HEK293 (cell line): Measurements from ENCODE around the gene CLMN.

ENCODE experiments used
- SP3 ChIP-seq: fragments of 450-650 bp; formaldehyde crosslinking; IDR thresholded peaks from 2 replicates; pipeline ENCODE4 v1.5.1; 2016; ENCODE audit warnings: missing biosample characterization, missing genetic modification characterization
- ZNF558 ChIP-seq: fragments of 450-650 bp; formaldehyde crosslinking; IDR thresholded peaks from 2 replicates; pipeline ENCODE4 v1.5.1; 2016; ENCODE audit warnings: missing biosample characterization, missing genetic modification characterization
- TF ChIP-seq, protein P1 (sequence below): fragments of 450-650 bp; formaldehyde crosslinking; IDR thresholded peaks from 2 replicates; pipeline ENCODE4 v1.5.1; 2016; ENCODE audit warnings: missing biosample characterization, missing genetic modification characterization

DNA sequence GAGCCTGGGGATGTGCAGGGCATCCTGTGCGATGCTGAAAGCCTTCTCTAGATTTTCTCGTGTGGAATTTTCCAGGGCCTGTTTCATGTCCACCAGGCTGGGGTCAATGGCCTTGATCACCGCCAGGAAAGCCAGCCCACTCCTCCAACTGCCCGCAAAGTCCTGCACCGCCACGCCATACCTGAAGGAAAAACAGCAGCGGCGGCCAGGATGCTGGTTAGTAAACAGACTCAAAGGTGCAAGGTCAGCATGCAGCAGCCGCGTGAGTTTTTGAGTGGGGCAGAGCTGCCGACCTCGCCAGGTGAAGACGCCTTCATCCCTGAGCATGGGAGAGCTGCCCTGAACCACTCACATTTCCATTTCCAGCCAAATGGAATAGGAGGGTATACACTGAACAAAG lies 109.0 kb downstream of the CLMN start:
- TF ChIP-seq SP3 (tag by site-specific recombination) (no peak), ZNF558 (no peak)
- TF ChIP-seq, protein P1, sequence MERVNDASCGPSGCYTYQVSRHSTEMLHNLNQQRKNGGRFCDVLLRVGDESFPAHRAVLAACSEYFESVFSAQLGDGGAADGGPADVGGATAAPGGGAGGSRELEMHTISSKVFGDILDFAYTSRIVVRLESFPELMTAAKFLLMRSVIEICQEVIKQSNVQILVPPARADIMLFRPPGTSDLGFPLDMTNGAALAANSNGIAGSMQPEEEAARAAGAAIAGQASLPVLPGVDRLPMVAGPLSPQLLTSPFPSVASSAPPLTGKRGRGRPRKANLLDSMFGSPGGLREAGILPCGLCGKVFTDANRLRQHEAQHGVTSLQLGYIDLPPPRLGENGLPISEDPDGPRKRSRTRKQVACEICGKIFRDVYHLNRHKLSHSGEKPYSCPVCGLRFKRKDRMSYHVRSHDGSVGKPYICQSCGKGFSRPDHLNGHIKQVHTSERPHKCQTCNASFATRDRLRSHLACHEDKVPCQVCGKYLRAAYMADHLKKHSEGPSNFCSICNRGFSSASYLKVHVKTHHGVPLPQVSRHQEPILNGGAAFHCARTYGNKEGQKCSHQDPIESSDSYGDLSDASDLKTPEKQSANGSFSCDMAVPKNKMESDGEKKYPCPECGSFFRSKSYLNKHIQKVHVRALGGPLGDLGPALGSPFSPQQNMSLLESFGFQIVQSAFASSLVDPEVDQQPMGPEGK (tag by site-specific recombination): no peak
